GM12801 (cell line): ENCODE measurements around the gene THY1.

ENCODE experiments used
- CTCF ChIP-seq: IDR thresholded peaks from one replicate; pipeline ENCODE4 v1.5.1; 2011; ENCODE audit warnings: control low read depth; ENCODE audit not compliant: insufficient read length; ENCODE audit errors: extremely low read depth

The THY1 gene

DNA sequence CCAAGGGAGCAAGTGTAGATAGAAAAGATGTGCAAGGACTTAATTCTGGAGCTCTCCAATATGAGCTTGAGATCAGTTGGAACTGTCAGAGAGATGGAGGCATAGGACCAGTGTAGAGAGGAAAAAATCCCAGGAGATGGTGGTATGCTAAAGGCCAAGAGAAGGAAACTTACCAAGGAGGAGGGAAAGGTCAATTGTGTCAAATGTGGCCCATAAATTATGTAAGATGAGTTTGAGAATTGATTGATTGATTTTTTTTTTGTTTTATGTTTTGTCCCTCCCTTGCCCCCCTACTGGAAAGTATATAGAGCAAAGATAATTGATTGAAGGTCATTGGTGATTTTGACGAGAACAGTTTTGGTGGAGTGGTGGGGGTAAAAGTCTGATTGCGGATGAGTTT is 38.6 kb downstream of the THY1 start:
- no peak for TF ChIP-seq CTCF

- no peak for TF ChIP-seq CTCF
Observed at GRCh38 chr11:119382101-119382500, 40.9 kb downstream of the THY1 start.

GRCh38 chr11:119381181-119381988 is 41.6 kb downstream of the THY1 start, which contains the start of gene USP2:
Gene USP2, minus strand, starts transcription at chr11:119381690. Its CDS starts 8,210 bp downstream, at chr11:119373480.
- TF ChIP-seq CTCF, result no peak

GRCh38 chr11:119380827-119381180 is 42.2 kb downstream of the THY1 start:
- TF ChIP-seq CTCF, result no peak

- TF ChIP-seq CTCF, result no peak
Observed at GRCh38 chr11:119380160-119380826, 42.7 kb downstream of the THY1 start.

DNA sequence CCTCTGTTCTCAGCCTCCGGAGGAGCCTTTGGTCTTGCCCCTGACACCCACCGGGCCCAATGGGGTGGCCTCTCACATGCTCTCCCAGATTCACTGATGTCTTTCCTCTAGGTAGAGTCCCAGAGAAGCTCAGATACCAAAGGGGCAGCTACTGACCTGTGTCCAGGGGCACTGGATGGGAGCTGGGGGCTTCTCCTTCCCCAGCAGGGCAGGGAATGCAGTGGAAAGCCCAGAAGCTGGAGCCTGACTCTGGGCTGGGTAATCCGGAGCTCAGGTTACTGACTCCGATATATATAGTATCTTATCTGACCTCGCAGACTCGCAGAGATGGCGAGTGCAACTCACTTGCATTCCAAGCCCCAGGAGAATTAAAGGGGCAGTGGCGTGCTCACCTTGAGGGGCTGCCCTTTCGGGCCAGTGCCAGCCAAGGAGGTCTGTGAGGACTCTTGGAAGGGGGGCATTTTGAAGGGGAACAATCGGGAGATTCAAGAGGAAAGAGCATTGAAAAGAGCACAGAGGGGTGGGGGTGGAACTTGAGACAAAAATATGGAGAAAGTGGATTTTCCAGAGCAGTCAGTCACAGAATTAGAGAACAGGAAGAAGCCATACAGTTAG is 44.0 kb downstream of the THY1 start:
- TF ChIP-seq CTCF, result no peak

DNA sequence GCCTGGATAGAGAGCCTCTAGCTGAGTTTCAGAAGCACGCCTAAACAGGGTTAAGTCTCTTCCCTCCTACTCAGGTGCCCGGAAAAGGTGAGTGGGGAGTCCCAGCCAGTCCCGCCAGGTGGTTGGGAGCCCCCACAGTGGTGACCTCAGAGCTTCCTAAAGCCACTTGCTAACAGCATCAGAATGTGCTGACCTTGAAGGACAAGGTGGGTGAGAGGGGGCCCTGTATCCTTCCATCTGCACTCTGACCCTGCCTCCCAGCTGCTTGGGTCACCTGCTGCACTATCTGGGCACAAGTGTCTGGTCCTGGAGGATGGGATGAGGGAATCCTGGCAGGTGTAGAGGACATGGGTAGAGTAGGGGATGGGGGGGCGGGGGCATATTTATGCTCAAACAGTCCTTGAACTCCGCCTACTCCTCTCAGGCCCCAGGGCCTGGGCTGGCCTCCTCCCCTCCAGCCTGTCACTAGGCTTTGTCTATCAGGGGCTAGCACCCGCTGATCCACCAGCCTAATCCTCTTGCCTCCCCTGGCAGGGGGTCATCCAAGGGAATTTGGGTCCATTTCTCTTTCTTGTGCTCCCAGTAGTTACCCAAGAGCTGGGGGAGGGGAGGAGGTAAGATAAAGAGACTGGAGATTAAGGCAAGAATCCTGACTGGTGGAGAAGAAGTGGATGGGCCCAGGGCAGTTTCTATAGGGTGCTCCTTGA is 44.9 kb downstream of the THY1 start:
- no peak for TF ChIP-seq CTCF
